GM18858 (cell line): ENCODE results near the gene N4BP2.
"Not testable (repeated sequence)": the region's sequence is repeated elsewhere in the genome, so short reads cannot be mapped to it uniquely, and the experiment has no call there.

Source experiments
- ATAC-seq: cut with Tn5 transposase; IDR thresholded peaks from one replicate; pipeline ENCODE4 v1.9.1; 2021; ENCODE audit not compliant: unreplicated experiment

N4BP2 gene

DNA sequence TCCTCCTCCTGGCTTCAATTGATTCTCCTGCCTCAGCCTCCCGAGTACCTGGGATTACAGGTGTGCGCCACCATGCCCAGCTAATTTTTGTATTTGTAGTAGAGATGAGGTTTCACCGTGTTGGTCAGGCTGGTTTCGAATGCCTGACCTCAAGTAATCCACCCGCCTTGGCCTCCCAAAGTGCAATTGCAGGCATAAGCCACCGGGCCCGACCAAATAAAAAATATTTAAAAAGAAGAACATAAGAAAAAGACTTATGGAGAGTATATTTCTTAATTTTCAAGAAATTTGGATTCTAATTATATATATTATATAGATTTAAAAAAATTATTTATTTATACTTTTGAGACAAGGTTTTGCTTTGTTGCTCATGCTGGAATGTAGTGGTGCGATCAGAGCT, 29.8 kb downstream of the N4BP2 start:
- no peak for ATAC-seq

DNA sequence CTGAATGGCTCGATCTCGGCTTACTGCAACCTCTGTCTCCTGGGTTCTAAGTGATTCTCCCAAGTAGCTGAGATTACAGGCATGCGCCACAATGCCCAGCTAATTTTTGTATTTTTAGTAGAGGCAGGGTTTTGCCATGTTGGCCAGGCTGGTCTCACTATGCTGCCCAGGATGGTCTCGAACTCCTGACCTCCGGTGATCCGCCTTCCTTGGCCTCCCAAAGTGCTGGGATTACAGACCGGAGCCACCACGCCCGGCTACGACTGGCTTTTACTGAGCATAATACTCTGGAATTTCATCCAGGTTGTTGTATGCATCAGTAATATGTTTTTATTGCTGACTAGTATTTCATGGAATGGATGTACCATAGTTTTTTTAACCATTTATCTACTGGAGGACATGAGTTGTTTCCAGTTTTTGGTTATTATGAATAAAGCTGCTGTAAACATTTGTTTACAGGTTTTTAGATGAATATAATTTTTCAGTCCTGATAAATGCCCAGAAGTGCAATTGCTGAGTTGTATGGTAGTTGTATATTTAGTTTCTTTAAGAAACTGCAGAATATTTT, 31.2 kb downstream of the N4BP2 start:
- no peak for ATAC-seq

DNA sequence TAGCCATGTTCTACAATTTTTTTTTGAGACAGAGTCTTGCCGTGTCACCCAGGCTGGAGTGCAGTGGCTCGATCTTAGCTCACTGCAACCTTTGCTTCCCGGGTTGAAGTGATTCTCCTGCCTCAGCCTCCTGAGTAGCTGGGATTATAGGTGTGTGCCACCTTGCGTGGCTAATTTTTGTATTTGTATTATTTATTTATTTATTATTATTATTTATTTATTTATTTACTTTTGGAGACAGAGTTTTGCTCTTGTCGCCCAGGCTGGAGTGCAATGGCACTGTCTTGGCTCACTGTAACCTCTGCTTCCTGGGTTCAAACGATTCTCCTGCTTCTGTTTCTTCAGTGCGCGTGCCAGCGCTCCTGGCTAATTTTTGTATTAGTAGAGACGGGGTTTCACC, 36.8 kb downstream of the N4BP2 start:
- not testable (repeated sequence) for ATAC-seq

DNA sequence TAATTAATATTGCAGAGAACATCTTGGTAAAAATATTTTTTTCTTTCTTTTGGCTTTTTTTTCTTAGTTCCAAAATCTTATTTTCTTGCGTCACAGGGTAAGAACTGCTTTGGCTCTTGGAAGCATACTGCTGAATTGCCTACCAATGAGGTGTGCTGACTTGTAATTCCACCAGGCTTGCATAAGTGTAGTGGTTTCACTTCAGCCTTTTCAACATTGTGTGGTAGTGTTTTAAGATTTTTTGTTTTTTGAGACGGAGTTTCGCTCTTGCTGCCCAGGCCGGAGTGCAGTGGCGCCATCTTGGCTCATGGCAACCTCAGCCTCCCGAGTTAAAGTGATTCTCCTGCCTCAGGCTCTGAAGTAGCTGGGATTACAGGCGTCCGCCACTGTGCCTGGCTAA, 42.4 kb downstream of the N4BP2 start:
- no peak for ATAC-seq

DNA sequence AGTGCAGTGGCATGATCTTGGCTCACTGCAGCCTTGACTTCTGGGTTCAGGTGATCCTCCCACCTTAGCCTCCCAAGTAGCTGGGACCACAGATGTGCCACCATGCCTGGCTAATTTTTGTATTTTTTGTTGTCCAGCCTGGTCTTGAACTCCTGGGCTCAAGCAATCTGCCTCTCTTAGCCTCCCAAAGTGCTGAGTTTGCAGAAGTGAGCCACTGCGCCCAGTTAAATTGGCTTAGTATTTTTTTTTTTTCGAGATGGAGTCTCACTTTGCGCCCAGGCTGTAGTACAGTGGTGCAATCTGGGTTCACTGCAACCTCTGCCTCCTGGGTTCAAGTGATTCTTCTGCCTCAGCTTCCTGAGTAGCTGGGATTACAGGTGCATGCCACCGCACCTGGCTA, 50.5 kb downstream of the N4BP2 start:
- ATAC-seq, result not testable (repeated sequence)

DNA sequence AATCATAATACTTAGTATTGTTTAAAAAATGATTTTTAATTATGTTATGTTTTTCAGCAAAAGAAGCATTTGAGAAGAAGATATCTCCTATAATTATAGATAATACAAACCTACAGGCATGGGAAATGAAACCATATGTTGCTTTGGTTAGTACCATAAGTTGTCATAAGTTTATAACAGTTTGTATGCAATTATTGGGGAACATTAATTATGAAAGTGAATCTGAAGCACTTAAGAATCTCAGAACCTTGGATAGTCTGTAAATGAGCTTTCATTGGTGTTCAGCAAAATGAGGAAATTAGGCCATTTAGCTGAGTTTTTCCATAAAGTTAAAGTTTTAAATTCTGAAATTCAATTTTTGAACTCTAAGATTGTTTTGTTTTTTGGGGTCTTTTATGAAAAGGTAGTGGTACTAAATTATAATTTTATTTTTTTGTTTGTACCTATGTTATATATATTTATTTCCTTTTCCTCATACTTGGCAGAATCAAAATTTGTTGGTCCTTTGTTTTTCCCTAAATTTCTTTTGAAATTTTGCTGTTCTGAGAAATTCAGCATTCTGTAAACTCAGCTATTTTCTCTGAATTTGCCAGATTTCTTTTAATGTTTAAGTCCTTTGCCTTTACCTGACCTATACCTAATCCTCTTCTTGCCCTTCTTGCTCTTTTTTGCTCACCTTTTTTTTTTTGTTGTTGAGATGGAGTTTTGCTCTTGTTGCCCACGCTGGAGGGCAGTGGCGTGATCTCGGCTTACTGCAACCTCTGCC, 55.6 kb downstream of the N4BP2 start:
- no peak for ATAC-seq

DNA sequence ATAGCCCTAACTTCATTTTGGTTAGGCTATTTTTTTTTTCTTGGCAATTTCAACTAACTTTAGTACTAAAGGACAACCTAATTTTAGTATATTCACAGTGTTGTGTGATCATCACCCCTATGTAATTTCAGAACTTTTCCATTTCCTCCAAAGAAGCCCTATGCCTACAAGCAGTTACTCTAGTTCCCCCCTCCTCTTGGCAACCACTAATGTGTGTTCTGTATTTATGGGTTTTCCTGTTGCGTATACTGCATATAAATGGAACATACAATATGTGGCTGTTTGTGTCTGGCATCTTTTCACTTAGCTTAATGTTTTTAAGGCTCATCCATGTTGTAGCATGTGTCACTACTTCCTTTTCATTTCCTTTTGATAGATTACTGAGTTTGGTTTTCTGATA, 57.6 kb downstream of the N4BP2 start:
- no peak for ATAC-seq

DNA sequence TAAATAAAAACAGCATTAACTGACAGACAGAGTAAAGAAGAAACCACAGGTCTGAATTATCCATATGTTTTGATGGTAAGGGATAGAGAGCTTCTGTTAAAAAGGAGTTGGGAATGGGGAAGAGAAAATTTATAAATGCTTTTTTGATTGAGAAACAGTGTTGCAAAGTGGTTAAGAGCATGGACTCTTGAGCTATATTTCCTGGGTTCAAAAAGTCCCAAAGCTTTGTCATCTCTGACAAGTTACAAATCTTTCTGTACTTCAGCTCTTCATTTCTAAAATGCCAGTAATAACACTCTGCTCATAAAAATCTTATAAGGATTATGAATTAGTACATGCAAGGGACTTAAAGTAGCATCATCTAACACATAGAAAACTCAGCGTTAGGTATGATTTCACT, 62.2 kb downstream of the N4BP2 start:
- ATAC-seq, result no peak

DNA sequence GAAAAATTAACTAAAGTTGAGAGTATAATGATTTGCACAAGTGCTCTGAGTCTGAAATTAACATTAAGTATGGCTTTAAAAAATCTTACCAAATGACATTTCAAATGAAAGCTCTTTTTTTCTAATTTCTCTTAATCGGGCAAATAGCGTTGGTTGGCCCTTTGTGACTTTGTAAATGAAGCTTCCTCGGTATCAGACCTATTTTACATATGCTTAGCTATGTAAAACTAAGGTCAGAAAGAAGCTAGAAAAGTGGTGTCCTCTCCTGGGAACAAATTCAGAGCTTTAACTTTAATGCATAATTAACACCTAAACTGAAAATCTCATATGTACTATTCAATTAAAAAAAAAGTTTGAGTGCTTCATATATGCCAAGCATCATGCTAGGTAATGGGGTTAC, 62.7 kb downstream of the N4BP2 start:
- ATAC-seq, result no peak

DNA sequence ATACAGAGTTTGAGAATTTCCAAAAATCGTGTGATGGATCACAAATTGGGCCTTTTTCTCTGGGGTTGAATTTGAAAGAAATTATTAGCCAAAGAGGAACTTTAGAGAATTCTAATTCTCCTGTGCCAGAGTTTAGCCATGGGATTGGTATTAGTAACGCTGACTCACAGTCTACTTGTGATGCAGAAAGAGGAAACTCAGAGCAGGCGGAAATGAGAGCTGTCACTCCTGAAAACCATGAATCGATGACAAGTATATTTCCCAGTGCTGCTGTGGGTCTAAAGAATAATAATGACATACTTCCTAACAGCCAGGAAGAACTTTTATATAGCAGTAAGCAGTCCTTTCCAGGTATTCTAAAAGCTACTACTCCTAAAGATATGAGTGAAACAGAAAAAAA, 64.9 kb downstream of the N4BP2 start:
- peak; percentile 66 for ATAC-seq

DNA sequence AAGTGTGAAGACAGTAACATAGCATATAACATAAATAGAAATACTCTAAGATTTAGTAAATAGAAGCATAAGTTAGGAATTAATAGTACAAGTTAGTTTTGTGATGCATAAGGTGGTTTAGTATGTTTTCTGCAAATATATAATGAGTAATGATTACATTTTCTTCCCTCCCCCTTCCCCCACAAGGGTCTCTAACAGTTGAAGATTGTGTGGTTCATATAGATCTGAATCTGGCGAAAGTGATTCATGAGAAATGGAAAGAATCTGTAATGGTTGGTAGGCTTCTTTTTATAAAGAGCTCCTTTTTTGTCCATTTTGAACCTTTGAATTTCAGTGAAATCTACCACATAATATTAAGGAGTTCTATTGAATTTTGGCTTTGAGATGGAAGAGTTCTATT, 66.3 kb downstream of the N4BP2 start:
- ATAC-seq, result no peak

DNA sequence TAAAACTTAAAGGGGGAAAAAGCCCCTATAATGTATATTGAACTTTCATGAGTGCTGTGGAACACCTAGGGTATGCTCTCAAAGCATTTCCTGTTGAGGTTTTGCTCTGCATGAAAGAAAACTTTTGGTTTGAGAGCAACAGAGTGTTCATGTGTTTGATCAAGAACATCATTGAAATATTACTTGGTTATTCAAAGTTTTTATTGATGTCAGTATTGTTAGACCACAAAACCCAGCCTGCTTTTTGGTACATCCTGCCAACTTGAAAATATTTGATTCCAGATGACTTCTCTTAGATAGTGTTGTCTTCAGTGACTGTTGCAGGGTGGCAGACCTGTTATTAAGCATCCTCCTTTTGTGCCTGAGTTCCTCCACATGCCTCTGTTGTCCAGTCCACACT, 68.0 kb downstream of the N4BP2 start:
- no peak for ATAC-seq

DNA sequence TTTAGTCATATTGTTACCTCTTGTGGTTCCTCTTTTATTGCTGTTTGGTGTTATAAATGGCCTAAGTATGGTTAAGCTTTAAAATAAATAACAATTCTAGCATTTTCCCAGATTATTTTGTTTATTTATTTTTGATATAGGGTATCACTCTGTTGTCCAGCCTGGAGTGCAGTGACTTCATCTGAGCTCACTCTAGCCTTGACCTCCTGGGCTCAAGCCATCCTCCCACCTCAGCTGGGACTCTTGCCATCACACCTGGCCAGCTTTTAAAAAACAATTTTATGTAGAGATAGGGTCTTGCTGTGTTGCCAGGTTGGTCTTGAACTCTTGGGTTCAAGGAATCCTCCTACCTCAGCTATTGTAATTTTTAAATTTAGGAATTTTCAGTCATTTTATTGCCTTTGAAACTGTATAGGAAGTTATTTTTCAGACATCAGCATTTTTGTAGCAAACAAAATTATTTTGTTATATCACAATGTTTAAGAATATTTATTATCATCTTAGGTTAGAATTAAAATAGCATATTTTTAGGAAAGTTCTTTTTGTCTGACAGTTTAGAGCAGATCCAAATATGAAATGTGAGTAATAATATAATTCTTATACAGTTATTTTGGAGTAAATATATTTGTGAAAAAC, 73.9 kb downstream of the N4BP2 start:
- no peak for ATAC-seq

DNA sequence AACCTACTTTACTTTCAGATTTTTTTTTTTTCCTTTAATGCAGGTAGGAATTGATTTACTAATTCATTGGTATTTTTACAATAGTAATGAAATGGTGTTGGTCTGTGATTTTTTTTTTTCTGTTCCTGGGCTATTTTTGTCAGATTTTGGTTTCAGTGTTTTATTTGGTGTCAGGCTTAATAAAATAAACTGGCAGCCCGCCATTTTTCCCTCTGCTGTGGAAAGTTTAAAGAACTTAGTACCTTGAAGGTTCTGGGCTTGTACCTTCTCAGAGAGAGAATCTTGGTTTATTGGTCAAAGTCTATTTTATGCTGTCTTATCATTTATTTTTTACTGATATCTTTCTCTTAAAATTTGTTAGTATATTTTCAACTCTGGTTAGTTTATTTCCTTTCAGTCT, 76.2 kb downstream of the N4BP2 start:
- ATAC-seq, result no peak

DNA sequence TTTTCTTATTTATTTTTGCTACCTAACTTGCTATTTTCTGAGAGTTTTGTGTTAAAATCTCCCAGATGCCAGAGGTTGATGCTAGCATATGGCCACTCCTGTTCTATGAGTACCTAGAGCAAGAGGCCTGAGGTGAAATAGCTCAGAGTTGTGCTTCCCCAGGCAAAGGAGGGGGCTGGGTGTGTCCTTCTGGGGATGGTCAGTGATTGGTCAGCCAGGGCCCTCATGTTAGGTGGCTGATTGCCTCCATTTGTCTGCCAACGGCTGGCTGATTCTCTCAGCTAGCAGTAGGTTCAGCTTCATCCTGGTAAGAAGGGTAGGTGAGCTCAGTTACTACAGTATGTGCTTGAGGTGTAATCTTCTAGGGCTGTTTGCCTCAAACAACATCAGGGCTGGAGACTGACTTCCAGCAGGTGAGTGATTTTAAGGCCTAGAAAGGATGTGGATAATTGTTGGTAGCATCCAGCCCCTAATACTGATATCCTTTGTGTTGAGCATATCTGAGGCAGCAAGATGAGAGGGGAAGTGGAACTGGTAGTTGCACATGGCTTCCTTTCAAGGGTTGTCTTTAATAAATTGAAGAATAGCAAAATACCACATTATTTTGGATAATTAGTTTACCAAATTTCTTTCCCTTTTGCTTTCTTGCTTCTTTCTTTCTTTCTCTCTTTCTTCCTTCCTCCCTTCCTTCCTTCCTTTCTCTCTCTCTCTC, 77.7 kb downstream of the N4BP2 start:
- no peak for ATAC-seq

DNA sequence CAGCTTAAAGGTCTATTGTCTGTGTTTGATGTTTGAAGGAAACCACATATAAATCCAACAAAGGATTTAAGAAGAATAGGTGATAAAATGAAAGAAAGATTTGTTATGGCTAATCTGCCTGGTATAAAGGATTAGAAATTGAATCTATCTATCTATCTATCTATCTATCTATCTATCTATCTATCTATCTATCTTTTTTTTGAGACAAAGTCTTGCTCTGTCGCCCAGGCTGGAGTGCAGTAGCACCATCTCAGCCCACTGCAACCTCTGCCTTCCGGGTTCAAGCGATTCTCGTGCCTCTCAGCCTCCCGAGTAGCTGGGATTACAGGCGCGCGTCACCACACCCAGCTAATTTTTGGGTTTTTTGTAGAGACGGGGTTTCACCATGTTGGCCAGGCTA, 79.6 kb downstream of the N4BP2 start:
- not testable (repeated sequence) for ATAC-seq

DNA sequence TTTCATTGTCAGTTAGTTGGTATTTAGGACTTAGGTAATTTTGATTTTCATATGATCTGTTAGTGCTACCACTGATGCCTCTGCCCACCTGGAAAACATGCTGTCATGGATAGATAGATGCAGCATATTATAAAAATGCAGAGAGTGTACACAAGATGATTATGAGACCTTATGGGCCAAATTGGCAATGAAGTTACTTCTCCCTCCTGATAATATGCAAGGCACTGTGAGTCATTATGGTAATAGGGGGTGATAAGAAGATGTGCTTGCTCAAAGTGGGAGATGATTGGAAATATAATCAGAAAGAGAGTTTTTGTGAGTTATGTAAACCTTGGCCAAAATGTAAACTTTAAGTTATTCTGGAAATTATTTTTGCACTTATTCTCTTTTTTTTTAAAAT, 83.5 kb downstream of the N4BP2 start:
- no peak for ATAC-seq

DNA sequence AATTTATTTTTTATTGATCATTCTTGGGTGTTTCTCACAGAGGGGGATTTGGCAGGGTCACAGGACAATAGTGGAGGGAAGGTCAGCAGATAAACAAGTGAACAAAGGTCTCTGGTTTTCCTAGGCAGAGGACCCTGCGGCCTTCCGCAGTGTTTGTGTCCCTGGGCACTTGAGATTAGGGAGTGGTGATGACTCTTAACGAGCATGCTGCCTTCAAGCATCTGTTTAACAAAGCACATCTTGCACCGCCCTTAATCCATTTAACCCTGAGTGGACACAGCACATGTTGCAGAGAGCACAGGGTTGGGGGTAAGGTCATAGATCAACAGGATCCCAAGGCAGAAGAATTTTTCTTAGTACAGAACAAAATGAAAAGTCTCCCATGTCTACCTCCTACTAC, 83.9 kb downstream of the N4BP2 start:
- not testable (repeated sequence) for ATAC-seq

DNA sequence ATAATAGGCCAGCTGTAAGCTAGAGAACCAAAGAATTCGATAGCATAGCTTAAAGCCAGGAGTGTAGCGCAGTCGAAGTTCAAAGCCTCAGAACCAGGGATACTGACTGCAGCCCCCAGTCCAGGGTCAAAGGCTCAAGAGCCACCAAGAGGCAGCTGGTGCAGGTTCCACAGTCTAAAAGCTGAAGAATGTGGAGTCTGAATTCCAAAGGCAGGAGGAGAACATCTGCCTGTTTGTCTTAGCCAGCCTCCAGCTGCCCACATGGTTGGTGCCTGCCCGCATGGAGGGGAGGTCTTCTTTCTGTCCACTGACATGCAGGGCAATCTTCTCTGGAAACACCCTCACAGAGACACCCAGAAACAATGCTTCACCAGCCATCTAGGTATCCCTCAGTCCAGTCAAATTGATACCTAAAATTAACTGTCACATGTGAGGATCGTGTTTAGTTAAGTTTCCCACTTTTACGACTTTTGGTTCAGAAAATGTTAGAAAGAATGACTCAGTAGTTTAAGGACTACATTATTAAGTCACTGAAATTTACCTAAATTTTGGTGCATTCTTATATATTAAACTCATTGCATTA, 87.4 kb downstream of the N4BP2 start:
- no peak for ATAC-seq

DNA sequence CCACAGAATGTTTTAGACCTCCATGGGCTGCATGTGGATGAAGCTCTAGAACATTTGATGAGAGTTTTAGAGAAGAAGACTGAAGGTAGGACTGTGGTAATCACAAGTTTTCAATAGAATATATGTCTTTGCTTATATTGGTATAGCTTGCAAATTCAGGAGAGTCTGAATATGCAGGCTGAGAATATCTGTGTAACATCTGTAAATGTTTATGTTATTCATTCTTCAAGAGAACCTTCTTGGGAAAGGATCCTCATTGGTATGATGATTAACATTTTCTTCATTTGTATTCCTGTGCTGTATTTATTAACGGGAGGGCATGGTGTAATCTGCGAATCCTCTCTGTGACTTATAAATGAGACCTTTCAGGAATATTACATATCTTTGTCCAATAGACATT, 88.1 kb downstream of the N4BP2 start:
- ATAC-seq, result no peak

DNA sequence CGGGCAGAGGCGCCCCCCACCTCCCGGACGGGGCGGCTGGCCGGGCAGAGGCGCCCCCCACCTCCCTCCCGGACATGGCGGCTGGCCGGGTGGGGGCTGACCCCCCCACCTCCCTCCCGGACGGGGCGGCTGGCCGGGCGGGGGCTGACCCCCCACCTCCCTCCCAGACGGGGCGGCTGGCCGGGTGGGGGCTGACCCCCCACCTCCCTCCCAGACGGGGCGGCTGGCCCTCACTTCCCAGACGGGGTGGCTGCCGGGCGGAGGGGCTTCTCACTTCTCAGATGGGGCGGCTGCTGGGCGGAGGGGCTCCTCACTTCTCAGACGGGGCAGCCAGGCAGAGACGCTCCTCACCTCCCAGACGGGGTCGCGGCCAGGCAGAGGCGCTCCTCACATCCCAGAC, 90.8 kb downstream of the N4BP2 start:
- ATAC-seq, result not testable (repeated sequence)
